GM19035 (cell line): ENCODE measurements around the gene MRPL37.

ENCODE experiments used
- ATAC-seq: cut with Tn5 transposase; IDR thresholded peaks from one replicate; pipeline ENCODE4 v1.9.1; 2021; ENCODE audit not compliant: unreplicated experiment

The MRPL37 gene

DNA sequence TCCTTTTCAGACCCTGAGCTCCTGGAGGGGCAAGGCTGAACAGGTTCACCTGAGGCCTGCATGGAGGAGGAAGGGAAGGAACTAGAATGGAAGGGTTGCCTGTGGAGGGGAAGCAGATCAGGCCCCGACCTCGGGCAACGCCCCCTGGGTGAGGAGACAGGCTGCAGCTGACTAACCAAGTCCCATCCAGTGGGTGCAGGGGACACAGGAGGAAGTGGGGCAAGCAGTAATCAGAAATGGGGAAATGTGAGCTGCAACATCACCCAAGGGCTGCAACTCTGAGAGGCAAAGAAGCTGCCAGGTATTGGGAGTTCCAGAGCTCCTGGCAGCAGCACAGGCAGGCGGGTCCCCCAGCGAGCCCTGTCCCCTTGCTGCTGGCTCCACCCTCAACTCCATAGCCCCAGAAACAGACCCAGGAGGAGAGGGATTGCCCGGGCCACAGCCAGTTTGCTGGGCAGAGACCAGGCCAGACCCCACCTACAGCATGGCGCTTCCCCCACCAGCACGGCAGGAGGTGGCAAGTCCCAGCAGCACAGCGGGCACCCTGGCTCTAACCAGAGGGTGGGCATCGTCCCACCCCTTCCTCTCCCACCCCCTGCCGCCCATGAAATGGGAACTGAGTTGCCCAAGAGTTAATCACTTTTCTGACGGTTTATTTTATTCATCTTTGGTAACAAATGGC lies 38.5 kb downstream of the MRPL37 start:
- no peak for ATAC-seq

DNA sequence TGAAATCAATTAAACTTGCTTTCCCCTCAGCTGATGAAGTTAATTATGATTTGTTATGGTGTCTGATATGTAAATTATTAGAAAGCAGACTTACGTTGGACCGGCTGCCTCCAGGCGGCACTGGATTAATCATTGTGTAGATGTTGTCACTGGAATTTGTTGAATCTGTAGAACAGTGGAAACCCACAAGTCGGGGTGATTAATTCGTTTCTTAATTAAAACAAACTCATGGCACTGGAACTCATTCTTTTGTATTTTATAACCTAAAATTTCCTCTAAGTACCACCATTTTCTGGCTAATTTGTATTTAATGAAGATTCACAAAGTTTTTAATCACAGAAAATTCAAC lies 39.0 kb downstream of the MRPL37 start:
- ATAC-seq: no peak

- ATAC-seq: no peak
Measured at GRCh38 chr1:54239631-54240031, 39.7 kb downstream of the MRPL37 start.

DNA sequence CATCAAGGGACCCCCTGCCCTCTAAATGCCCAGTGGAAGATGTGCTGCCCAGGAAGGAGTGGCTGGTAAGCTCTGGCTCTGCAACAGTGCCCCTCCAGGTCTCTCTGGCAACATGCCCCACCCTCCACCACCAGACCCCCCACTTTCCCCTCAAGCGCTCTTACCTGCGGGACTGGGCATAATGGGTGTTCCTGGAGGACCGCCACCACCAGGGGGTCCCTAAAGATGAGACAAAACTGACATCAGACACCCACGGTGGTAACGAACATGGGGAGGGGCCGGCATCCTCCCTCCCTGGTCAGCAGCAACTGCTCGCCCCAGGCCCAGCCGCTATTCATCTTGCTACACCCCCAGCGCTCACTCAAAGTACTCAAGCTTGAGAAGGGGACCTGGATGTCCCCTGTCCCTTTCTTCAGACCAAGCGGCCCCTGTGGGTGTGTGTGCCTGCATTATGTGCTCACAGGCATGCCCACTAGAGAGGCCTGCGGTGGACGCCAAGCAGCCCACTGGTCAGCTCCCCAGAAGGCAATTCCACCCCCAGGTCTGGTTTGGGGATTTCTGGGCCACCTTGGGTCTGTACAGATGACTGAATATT lies 40.9 kb downstream of the MRPL37 start:
- ATAC-seq: no peak

DNA sequence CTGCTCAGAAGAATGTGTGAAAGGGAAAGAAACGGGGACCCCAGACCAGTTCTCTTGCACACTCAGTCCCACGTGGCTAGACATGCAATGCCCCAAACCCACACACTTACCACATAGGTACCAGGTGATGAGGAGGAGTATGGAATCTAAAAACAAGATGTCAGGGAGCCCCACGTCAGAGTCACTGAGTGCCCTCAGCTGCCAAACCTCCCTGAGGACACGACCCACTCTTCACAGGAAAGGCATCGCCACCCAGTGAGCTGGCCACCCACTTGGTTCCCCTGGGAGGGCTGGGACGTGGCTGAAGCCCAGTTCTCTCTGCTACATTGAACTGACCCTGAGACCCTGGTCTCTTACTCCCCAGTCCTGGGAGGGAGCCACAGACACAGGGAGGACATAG lies 41.4 kb downstream of the MRPL37 start:
- no peak for ATAC-seq

- no peak for ATAC-seq
Measured at GRCh38 chr1:54243022-54243421, 43.1 kb downstream of the MRPL37 start.

GRCh38 chr1:54244655-54245054 lies 44.7 kb downstream of the MRPL37 start:
- no peak for ATAC-seq

DNA sequence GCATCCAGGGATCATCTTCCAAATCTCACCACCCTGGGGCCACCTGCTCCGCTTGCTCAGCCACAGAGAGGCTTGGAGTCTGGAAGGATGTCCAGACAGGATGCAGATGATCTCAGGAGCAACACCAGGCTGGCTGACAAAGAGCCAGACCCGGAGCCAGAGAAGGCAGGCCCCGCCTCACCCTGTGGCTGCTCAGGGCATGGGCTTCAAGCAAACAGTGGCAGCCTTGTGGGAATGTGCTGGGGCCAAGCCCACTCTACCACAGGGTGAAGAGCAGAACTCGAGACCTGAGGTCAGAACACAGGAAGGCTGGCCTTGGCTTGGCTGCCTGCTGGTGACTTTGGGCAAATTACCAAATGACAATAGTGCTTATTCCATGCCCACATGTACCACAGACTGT lies 45.5 kb downstream of the MRPL37 start:
- ATAC-seq: no peak

DNA sequence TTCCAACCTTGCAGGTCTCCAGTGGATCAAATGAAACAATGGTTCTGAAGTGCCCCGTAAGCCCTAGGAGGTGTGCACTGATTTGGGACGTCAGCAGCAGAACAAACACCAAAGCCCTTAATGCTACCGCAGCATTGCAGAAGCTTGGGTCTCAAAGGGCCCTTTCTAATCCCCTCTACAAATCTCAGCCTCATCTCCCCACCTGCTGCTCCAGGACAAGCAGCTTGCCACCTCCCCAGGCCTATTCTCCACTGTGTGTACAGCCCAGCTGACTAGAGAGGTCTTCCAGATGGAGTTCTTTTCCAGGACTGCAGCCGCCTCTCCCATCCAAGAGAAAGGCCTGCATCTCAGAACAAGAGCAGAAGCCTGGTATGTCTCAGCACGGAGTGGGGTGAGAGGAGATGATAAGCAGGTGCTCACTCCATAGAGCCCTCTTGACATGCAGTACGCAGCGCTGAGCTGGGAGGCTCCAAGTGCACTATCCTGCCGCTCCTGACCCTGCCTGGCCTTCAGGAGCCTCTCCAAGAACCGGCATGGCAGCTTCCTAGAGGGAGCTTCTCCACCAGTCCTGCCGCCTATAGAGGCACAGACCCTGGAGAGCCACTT lies 46.3 kb downstream of the MRPL37 start:
- ATAC-seq: no peak

DNA sequence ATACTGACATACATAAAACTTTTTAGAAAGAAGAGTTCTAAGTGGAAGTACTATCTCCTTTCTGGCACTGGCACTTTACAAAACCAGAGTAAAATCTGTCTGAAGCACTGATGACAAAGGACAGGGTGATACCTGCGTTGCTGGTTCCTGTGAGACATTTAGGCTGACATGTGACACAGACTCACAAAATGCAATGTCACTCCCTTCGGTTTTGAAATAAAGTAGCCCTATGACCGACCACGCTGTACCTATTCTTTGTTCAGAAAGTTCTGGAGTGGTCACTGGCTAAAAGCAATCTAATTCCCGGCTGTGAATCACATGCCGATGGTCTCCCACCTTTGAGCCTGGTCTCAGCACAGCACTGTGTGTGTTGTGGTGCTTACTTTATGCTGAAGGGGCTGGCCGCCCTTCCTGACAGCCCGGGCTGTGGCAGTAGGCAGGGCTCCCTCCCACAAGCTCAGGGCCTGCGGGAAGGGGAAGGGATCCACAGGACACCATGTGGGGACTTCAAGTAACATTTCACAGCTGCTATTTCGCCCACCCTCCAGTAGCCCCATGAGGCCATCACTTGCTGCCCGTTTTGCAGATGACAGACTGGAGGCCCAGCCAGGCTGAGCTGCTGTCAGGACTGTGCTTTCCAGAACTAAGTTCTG lies 48.0 kb downstream of the MRPL37 start:
- no peak for ATAC-seq

GRCh38 chr1:54248966-54249365 lies 49.0 kb downstream of the MRPL37 start:
- ATAC-seq: no peak

GRCh38 chr1:54249819-54250435 lies 50.0 kb downstream of the MRPL37 start:
- no peak for ATAC-seq

- ATAC-seq: no peak
Measured at GRCh38 chr1:54250670-54251069, 50.7 kb downstream of the MRPL37 start.

- ATAC-seq: no peak
Measured at GRCh38 chr1:54252371-54252936, 52.5 kb downstream of the MRPL37 start.

DNA sequence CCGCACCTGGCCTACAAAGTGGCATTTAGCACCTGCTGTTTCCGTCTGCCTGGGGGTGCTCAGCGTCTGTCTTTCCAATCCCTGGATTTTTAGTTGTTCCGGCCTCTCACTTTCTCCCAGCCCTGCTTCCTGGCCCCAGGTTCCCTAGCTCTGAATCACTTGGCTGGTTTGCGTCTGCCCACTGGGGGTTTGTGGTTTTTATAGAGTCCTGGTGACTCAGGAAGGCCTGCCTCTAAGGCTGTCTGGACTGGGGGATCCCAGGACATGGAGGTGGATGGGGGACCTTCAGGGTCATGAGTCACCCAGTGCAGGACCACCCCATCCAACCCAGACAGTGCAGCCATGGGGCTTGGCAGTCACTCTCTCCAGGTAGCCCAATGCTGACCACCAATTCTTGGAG lies 53.5 kb downstream of the MRPL37 start:
- no peak for ATAC-seq

- no peak for ATAC-seq
Measured at GRCh38 chr1:54254055-54254454, 54.1 kb downstream of the MRPL37 start.

- no peak for ATAC-seq
Measured at GRCh38 chr1:54255026-54255702, 55.2 kb downstream of the MRPL37 start.

GRCh38 chr1:54256522-54257345 lies 56.8 kb downstream of the MRPL37 start:
- ATAC-seq: no peak

- ATAC-seq: no peak
Measured at GRCh38 chr1:54257346-54257620, 57.3 kb downstream of the MRPL37 start.

- ATAC-seq: no peak
Measured at GRCh38 chr1:54257876-54258275, 57.9 kb downstream of the MRPL37 start.
